ENCODE results near the gene UCP1.

Gene UCP1

DNA sequence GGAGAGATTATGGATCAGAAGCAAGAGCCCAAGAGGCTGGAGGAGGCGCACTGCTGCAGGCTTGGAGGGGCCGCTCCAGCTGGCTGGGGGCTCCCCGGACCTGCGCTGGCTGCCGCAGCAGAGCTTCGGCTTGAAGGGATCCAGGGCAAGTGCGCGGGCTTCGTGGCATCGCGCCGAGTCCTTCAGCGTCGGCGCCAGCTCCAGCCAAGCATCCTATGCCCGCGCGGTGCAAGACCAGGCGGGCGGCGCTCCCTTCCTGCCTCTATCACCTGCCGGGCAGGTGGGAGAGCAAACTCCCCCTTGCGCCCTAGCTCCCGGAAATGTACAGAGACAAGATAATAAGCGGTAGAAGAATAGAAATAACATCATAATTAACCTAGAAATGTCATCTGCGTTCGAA lies 10.5 kb upstream of the UCP1 start:
- TF ChIP-seq, protein P1, sequence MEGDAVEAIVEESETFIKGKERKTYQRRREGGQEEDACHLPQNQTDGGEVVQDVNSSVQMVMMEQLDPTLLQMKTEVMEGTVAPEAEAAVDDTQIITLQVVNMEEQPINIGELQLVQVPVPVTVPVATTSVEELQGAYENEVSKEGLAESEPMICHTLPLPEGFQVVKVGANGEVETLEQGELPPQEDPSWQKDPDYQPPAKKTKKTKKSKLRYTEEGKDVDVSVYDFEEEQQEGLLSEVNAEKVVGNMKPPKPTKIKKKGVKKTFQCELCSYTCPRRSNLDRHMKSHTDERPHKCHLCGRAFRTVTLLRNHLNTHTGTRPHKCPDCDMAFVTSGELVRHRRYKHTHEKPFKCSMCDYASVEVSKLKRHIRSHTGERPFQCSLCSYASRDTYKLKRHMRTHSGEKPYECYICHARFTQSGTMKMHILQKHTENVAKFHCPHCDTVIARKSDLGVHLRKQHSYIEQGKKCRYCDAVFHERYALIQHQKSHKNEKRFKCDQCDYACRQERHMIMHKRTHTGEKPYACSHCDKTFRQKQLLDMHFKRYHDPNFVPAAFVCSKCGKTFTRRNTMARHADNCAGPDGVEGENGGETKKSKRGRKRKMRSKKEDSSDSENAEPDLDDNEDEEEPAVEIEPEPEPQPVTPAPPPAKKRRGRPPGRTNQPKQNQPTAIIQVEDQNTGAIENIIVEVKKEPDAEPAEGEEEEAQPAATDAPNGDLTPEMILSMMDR (IDR thresholded peaks at IDR 0.05) = no peak
- TF ChIP-seq ZFX (IDR thresholded peaks at IDR 0.05; ENCODE audit: borderline replicate concordance) = no peak
- no peak overlapping the region for H3K27ac ChIP-seq

DNA sequence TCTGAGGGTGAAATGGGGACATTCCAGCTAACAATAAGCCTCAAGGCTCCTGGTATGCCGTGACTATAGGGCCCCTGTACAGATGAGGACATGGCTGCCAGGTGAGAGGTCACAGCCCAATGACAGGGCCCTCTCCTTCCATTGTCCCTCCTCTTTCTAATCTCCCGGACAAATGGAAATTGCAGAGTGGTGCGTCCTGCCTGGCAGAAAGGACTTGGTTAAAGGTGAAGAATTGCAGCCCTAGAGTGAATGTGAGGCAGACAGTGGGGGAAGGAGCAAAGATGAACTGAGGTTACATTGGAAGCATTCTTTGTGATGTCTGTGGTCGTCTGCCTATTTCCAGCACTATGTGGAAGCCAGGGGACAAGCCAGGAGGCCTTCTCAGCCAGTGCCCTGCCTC lies 6.7 kb upstream of the UCP1 start:
- no peak for TF ChIP-seq ZFX (IDR thresholded peaks at IDR 0.05; ENCODE audit: borderline replicate concordance)
- TF ChIP-seq, protein P1 (IDR thresholded peaks at IDR 0.05) = no peak
- H3K27ac ChIP-seq = no peak overlapping the region

DNA sequence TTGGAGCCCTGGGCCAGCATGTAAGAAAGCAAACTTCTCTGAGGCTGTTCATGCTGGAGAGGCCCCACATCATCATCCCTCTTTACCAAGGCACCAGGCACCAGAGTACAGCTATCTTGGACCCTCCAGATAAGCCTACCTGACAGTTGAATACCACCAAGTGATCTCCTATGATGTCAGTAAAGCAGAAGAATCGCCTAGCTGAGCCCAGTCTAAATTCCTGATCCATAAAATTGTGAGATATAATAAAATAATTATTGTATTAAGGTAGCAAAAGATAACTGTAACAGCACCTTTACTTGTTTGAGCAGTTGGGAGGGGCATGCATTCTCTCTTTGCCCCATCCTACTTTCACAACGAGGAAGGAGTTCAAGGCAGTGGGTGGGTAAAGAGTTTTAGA lies 2.9 kb upstream of the UCP1 start:
- TF ChIP-seq, protein P1 (IDR thresholded peaks at IDR 0.05) = no peak
- TF ChIP-seq ZFX (IDR thresholded peaks at IDR 0.05; ENCODE audit: borderline replicate concordance) = no peak
- H3K27ac ChIP-seq = no peak overlapping the region

DNA sequence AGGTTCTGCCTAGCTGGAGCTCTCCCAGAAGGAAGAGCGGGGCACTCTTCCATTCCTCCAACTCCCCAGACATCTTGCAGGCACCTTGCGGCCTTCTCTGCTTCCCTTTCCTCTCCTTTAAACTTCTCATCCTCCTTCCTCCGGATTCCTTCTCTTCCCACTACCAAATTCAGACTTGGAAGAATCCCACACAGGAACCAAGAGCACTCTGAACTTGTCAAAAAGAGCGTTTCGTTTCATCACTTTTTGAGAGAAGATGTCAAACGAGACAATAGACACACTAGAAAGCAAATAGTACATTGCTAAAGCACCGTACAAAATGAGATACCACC lies 512 bp upstream of the UCP1 start:
- TF ChIP-seq, protein P1 (IDR thresholded peaks at IDR 0.05) = no peak
- no peak for TF ChIP-seq ZFX (IDR thresholded peaks at IDR 0.05; ENCODE audit: borderline replicate concordance)
- H3K27ac ChIP-seq = no peak overlapping the region

DNA sequence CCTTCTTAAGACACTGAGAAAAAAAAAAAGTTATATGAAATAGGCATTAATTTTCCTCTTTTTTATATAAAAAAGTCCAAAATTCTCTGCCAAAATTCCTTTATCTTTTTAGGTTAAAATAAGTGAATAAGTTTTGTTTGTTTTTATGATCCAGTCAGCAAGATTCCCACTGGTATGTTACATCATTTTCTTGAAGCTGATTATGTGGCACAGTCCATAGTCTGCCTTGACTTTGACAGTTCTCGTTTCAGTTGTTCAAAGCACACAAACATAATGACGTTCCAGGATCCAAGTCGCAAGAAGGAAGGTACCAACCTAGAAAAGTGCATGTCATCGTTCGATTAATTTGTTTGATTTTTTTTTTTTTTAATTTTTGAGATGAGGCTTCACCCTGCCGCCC lies 9.1 kb downstream of the UCP1 start:
- TF ChIP-seq ZFX (IDR thresholded peaks at IDR 0.05; ENCODE audit: borderline replicate concordance) = no peak
- TF ChIP-seq, protein P1 (IDR thresholded peaks at IDR 0.05) = no peak
- H3K27ac ChIP-seq = no peak overlapping the region

DNA sequence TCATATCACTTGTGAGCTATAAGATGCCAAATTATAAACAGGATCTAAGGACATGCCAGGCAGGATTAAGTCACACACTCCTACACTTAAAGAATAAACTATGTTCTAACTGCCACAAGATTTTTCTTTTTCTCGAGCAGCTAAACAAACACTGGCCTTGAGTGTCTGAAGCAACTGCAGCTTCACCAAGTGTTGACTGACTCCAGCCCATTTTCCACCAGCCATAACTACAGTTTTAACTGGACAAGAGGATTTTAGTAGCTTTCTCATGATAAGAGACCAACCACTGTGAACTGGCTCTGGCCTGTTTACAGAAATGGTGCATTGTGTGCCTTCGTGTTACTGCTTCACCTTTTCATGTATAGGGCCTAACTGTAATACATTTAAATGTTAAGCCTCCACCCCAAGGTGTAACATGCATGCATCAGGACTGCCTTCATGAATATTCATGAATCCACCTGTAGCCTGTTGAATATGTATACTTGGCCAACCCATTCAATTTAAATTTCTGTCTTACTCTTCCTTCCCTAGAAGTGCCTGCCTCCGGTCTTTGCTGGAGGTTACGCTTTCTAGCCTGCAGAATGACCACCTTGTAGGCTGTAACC lies 10.8 kb downstream of the UCP1 start:
- TF ChIP-seq ZFX (IDR thresholded peaks at IDR 0.05; ENCODE audit: borderline replicate concordance) = no peak
- TF ChIP-seq, protein P1 (IDR thresholded peaks at IDR 0.05) = no peak
- no peak overlapping the region for H3K27ac ChIP-seq

DNA sequence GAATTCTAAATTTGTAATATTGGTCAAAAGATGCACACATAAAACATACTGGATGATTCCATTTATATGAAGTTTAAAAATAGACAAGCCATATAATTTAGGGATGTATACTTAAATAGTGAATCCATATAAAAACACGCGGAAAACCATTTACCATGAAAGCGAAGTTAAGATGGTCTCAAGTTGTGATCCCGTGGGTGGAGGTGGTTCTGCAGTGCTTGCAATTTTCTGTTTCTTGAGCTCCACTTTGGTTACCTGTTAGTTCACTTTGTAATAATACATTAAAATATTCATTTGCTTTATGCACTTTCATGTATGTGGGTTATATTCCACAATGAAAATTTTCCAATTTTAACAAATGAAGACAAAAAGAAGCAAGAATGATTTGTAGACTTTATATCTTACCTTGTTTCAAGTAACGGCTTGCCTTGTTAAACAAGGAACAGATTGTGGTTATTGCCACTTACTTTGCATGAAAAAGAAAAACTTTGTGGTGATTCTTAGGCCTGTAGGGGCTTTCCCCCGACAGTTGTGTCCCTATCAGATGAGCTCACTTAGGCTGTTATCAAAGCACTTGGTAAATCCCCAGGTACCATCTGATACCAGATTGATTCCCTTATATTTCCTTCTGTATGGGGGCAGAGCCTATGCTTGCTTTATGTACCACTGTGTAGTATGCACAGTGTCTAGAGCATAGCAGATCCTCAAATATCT lies 12.2 kb downstream of the UCP1 start:
- TF ChIP-seq, protein P1 (IDR thresholded peaks at IDR 0.05) = no peak
- TF ChIP-seq ZFX (IDR thresholded peaks at IDR 0.05; ENCODE audit: borderline replicate concordance) = no peak
- no peak overlapping the region for H3K27ac ChIP-seq
